ENCODE data around the gene LHFPL2.

GRCh38 chr5:78492224-78492623 lies 156.3 kb downstream of the LHFPL2 start:
- TF ChIP-seq CTCF (IDR thresholded peaks at IDR 0.05): no peak
- no peak for TF ChIP-seq POLR2A (IDR thresholded peaks at IDR 0.05)
- TF ChIP-seq EP300 (IDR thresholded peaks at IDR 0.05): no peak
